Mesenchymal stem cell (in vitro differentiated cells and primary cell): ENCODE measurements around the gene SKA3.
"Not testable (repeated sequence)": the region's sequence is repeated elsewhere in the genome, so short reads cannot be mapped to it uniquely, and the experiment has no call there.

Source experiments
- DNase-seq: peaks from one replicate; pipeline ENCODE4 v3.0.0-alpha.2; 2013
- H2AFZ ChIP-seq: one replicate; pipeline ENCODE4 v1.6.1; 2013; ENCODE audit warnings: low read depth, mild to moderate bottlenecking, control low read depth, inconsistent platforms, low read length, moderate library complexity
- H2AK5ac ChIP-seq: 2 replicates; pipeline ENCODE4 v1.6.1; 2013; ENCODE audit warnings: low read length, moderate library complexity, mild to moderate bottlenecking, inconsistent platforms; ENCODE audit not compliant: severe bottlenecking
- H2BK120ac ChIP-seq: one replicate; pipeline ENCODE4 v1.6.1; 2013; ENCODE audit warnings: low read depth, mild to moderate bottlenecking, inconsistent platforms, low read length, moderate library complexity
- H2BK12ac ChIP-seq, 2 experiments: one replicate each; pipeline ENCODE4 v1.6.1; 2013; ENCODE audit warnings: inconsistent platforms in 2 of 2, low read length in 2 of 2, mild to moderate bottlenecking in 2 of 2, moderate library complexity in 2 of 2, control low read depth in 1 of 2
- H2BK15ac ChIP-seq: one replicate; pipeline ENCODE4 v1.6.1; 2013; ENCODE audit warnings: mild to moderate bottlenecking, low read depth, inconsistent platforms; ENCODE audit not compliant: poor library complexity, severe bottlenecking
- H2BK5ac ChIP-seq: 2 replicates; pipeline ENCODE4 v1.6.1; 2013; ENCODE audit warnings: low read depth, mild to moderate bottlenecking, low read length, control low read depth, inconsistent platforms; ENCODE audit not compliant: poor library complexity, severe bottlenecking
- H3K14ac ChIP-seq, 2 experiments: one replicate each; pipeline ENCODE4 v1.6.1; 2013; ENCODE audit warnings: inconsistent platforms in 2 of 2, low read length in 2 of 2, control low read depth in 1 of 2, mild to moderate bottlenecking in 1 of 2, moderate library complexity in 1 of 2
- H3K18ac ChIP-seq, 2 experiments: one replicate each; pipeline ENCODE4 v1.6.1; 2013; ENCODE audit warnings: inconsistent platforms in 2 of 2, low read length in 2 of 2, control low read depth in 1 of 2, low read depth in 1 of 2, mild to moderate bottlenecking in 1 of 2
- H3K23ac ChIP-seq, 2 experiments: one replicate each; pipeline ENCODE4 v1.6.1; 2013; ENCODE audit warnings: inconsistent platforms in 2 of 2, low read length in 2 of 2, mild to moderate bottlenecking in 2 of 2, moderate library complexity in 2 of 2, control low read depth in 1 of 2
- H3K27ac ChIP-seq: 2 replicates; pipeline ENCODE4 v1.5.1; 2013; ENCODE audit warnings: mild to moderate bottlenecking, moderate library complexity, low read length, control low read depth, inconsistent platforms; ENCODE audit not compliant: poor library complexity, severe bottlenecking
- H3K27me3 ChIP-seq, 2 experiments: 2 replicates each; pipeline versions ENCODE4 v1.6.1 to v1.7.0; 2013; ENCODE audit warnings: low read length in 2 of 2, mild to moderate bottlenecking in 2 of 2, moderate library complexity in 2 of 2, control low read depth in 1 of 2, inconsistent platforms in 1 of 2; ENCODE audit not compliant: control insufficient read depth in 1 of 2, insufficient read depth in 1 of 2
- H3K36me3 ChIP-seq, 2 experiments: 2 replicates each; pipeline versions ENCODE4 v1.6.1 to v1.7.0; 2013; ENCODE audit warnings: low read length in 2 of 2, control low read depth in 1 of 2, inconsistent platforms in 1 of 2, low read depth in 1 of 2, mild to moderate bottlenecking in 1 of 2; ENCODE audit not compliant: insufficient read depth in 2 of 2, control insufficient read depth in 1 of 2
- H3K4ac ChIP-seq, 2 experiments: one replicate each; pipeline ENCODE4 v1.6.1; 2013; ENCODE audit warnings: inconsistent platforms in 2 of 2, low read length in 2 of 2, mild to moderate bottlenecking in 2 of 2, moderate library complexity in 2 of 2, control low read depth in 1 of 2, low read depth in 1 of 2
- H3K4me1 ChIP-seq: 2 replicates; pipeline ENCODE4 v1.6.1; 2013; ENCODE audit warnings: low read depth, low read length, control low read depth; ENCODE audit not compliant: control insufficient read depth, insufficient read depth
- H3K4me2 ChIP-seq: 2 replicates; pipeline ENCODE4 v1.6.1; 2013; ENCODE audit warnings: low read length, mild to moderate bottlenecking, inconsistent platforms; ENCODE audit not compliant: poor library complexity, severe bottlenecking
- H3K4me3 ChIP-seq, 2 experiments: 2 replicates each; pipeline versions ENCODE4 v1.5.1 to v1.7.0; 2013; ENCODE audit warnings: low read length in 2 of 2, mild to moderate bottlenecking in 2 of 2, control low read depth in 1 of 2, low read depth in 1 of 2; ENCODE audit not compliant: insufficient read depth in 1 of 2
- H3K79me1 ChIP-seq: replicated peaks from 2 replicates; pipeline ENCODE4 v1.6.1; 2013; ENCODE audit warnings: mild to moderate bottlenecking, control low read depth, low read length, inconsistent platforms; ENCODE audit not compliant: poor library complexity, severe bottlenecking
- H3K9ac ChIP-seq: 2 replicates; pipeline ENCODE4 v1.7.0; 2013; ENCODE audit warnings: mild to moderate bottlenecking, low read length, moderate library complexity
- H3K9me3 ChIP-seq: 2 replicates; pipeline ENCODE4 v1.7.0; 2013; ENCODE audit warnings: mild to moderate bottlenecking, low read length; ENCODE audit not compliant: control insufficient read depth
- H4K8ac ChIP-seq: one replicate; pipeline ENCODE4 v1.6.1; 2013; ENCODE audit warnings: inconsistent platforms, mild to moderate bottlenecking, low read length, moderate library complexity
- H4K91ac ChIP-seq: one replicate; pipeline ENCODE4 v1.6.1; 2013; ENCODE audit warnings: mild to moderate bottlenecking, low read length, inconsistent platforms
- WGBS: methylation state at CpG from one replicate; pipeline ENCODE4 v1.1.7; 2013; ENCODE audit warnings: mixed read lengths; 5-methylcytosine and 5-hydroxymethylcytosine counted together

SKA3 gene

DNA sequence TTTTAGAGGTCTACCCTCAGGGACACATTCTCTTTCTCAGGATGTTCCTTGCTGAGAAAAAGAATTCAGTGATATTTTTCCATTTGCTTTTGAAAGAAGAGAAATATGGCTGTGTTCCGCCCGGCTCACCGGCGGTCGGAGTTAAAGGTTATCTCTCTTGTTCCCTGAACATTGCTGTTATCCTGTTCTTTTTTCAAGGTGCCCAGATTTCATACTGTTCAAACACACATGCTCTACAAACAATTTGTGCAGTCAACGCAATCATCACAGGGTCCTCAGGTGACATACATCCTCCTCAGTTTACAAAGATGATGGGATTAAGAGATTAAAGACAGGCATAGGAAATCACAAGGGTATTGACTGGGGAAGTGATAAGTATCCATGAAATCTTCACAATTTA, 40.5 kb downstream of the SKA3 start:
- not testable (repeated sequence) for H3K18ac ChIP-seq, H3K79me1 ChIP-seq, H3K4me3 ChIP-seq, H2AFZ ChIP-seq, H3K14ac ChIP-seq, H2BK12ac ChIP-seq, DNase-seq, H2BK5ac ChIP-seq, H4K8ac ChIP-seq, H3K9ac ChIP-seq, H3K4me1 ChIP-seq, H3K23ac ChIP-seq, H2BK120ac ChIP-seq, H3K36me3 ChIP-seq, H4K91ac ChIP-seq, H2AK5ac ChIP-seq, H3K9me3 ChIP-seq, H2BK15ac ChIP-seq, H3K4me2 ChIP-seq, H3K27me3 ChIP-seq, H3K4ac ChIP-seq, H3K27ac ChIP-seq
- WGBS = 89% methylated on average over 5 of the region's 6 CpGs

DNA sequence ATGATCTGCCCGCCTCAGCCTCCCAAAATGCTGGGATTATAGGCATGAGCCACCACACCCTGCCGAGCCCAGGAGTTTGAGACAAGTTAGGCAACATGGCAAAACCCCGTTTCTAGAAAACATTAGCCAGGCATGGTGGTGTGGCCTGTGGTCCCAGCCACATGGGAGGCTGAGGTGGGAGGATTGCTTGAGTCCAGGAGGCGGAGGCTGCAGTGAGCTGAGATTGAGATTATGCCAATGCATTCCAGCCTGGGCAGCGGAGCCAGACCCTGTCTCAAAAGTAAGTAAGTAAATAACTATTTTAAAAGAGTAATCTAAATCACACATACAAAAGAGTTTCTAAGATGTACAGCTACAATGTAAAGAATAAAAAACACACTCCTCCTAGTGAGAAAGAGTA, 41.9 kb downstream of the SKA3 start:
- Histone ChIP-seq H3K18ac (no peak overlapping the region), H4K8ac (no peak overlapping the region), H3K9ac (peak overlapping the region; percentile 22), H2BK120ac (no peak overlapping the region), H3K36me3 (no peaks in the 10 kb centered on the region), H2AK5ac (no peak overlapping the region), H3K4ac (no peak overlapping the region), H3K23ac (no peak overlapping the region), H3K4me3 (no peak overlapping the region), H2BK15ac (no peak overlapping the region), H4K91ac (no peak overlapping the region), H2BK5ac (no peak overlapping the region), H3K9me3 (no peaks in the 10 kb centered on the region), H2BK12ac (peak overlapping the region in 1 of 2 experiments; percentile 63), H3K27ac (no peak overlapping the region), H3K27me3 (no peaks in the 10 kb centered on the region), H3K4me1 (peaks cover 5% of the 10 kb centered on the region), H3K14ac (no peak overlapping the region), H3K79me1 (peaks cover 4% of the 10 kb centered on the region), H2AFZ (no peak overlapping the region), H3K4me2 (no peak overlapping the region)
- DNase-seq = no peak
- WGBS = 99% methylated on average over 4 of the region's 5 CpGs

DNA sequence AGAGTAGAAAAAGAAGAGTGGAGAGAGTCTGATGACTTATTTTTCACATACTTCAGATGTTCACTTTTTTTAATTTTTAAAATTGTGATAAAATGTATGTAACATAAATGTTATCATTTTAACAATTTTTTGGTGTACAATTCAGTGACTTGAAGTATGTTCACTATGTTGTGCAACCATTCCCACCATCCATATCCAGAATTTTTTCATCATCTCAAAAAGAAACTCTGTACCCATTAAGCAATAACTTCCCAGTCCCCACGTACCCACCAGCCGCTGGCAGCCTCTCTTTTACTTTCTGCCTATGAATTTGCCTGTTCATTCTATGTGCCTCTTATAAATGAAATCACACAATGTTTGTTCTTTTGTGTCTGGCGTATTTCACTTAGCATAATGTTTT, 43.3 kb downstream of the SKA3 start:
- no peaks in the 10 kb centered on the region for H3K36me3 ChIP-seq
- peaks cover 2% of the 10 kb centered on the region for H3K4me1 ChIP-seq
- H2BK5ac ChIP-seq = no peak overlapping the region
- H3K4me3 ChIP-seq = no peak overlapping the region
- H3K4me2 ChIP-seq = no peak overlapping the region
- H3K18ac ChIP-seq = no peak overlapping the region
- no peak overlapping the region for H3K23ac ChIP-seq
- no peak overlapping the region for H4K91ac ChIP-seq
- WGBS = 92% methylated on average over 3 of the region's 3 CpGs
- H2BK15ac ChIP-seq = no peak overlapping the region
- H3K4ac ChIP-seq = no peak overlapping the region
- no peak overlapping the region for H2AK5ac ChIP-seq
- H2BK120ac ChIP-seq = no peak overlapping the region
- no peak overlapping the region for H3K14ac ChIP-seq
- H3K9ac ChIP-seq = peak overlapping the region; percentile 44
- no peak overlapping the region for H3K27ac ChIP-seq
- H2AFZ ChIP-seq = no peak overlapping the region
- H3K79me1 ChIP-seq = no peaks in the 10 kb centered on the region
- no peaks in the 10 kb centered on the region for H3K27me3 ChIP-seq
- no peak overlapping the region for H2BK12ac ChIP-seq
- DNase-seq = no peak
- H3K9me3 ChIP-seq = no peaks in the 10 kb centered on the region
- H4K8ac ChIP-seq = no peak overlapping the region

DNA sequence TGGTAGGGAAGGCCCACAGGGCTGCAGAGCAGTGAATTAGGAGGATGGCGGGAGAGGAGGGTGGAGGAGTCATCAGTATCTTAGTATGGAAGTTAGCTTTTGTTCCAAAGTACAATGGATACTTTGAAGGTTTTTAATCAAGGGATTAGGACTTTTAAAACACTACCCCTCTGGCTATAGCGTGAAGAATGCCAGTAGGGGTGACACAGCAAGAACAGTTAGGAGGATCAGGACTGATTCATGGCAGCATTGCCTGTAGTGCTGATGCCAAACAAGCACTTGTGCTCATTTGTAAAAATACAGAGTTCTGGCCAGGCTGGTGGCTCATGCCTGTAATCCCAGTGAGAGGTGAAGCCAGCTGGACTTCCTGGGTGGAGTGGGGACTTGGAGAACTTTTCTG, 46.2 kb downstream of the SKA3 start:
- no peak overlapping the region for H3K23ac ChIP-seq

More for the DNA sequence above, 46.2 kb downstream of the SKA3 start:
- no peak overlapping the region for H2BK12ac ChIP-seq
- no peak overlapping the region for H3K14ac ChIP-seq
- no peaks in the 10 kb centered on the region for H3K4me1 ChIP-seq
- no peak overlapping the region for H3K9ac ChIP-seq
- no peak overlapping the region for H2BK5ac ChIP-seq
- no peak overlapping the region for H2AK5ac ChIP-seq
- H3K4ac ChIP-seq = no peak overlapping the region
- no peak overlapping the region for H2BK15ac ChIP-seq
- no peak overlapping the region for H3K4me2 ChIP-seq
- no peaks in the 10 kb centered on the region for H3K36me3 ChIP-seq
- H2BK120ac ChIP-seq = no peak overlapping the region
- WGBS = 91% methylated on average over 2 of the region's 2 CpGs
- H3K79me1 ChIP-seq = no peaks in the 10 kb centered on the region
- H3K9me3 ChIP-seq = no peaks in the 10 kb centered on the region
- H4K91ac ChIP-seq = no peak overlapping the region
- no peaks in the 10 kb centered on the region for H3K27me3 ChIP-seq
- H3K27ac ChIP-seq = no peak overlapping the region
- no peak overlapping the region for H3K18ac ChIP-seq
- H4K8ac ChIP-seq = no peak overlapping the region
- no peak overlapping the region for H3K4me3 ChIP-seq
- no peak overlapping the region for H2AFZ ChIP-seq
- DNase-seq = no peak
